Mesenchymal stem cell (in vitro differentiated cells and primary cell): ENCODE measurements around the gene ZNHIT3.

Experiments used
- DNase-seq: peaks from one replicate; pipeline ENCODE4 v3.0.0-alpha.2; 2013
- H2AFZ ChIP-seq: one replicate; pipeline ENCODE4 v1.6.1; 2013; ENCODE audit warnings: low read depth, mild to moderate bottlenecking, control low read depth, inconsistent platforms, low read length, moderate library complexity
- H2AK5ac ChIP-seq: 2 replicates; pipeline ENCODE4 v1.6.1; 2013; ENCODE audit warnings: low read length, moderate library complexity, mild to moderate bottlenecking, inconsistent platforms; ENCODE audit not compliant: severe bottlenecking
- H2BK120ac ChIP-seq: one replicate; pipeline ENCODE4 v1.6.1; 2013; ENCODE audit warnings: low read depth, mild to moderate bottlenecking, inconsistent platforms, low read length, moderate library complexity
- H2BK12ac ChIP-seq, 2 experiments: one replicate each; pipeline ENCODE4 v1.6.1; 2013; ENCODE audit warnings: inconsistent platforms in 2 of 2, low read length in 2 of 2, mild to moderate bottlenecking in 2 of 2, moderate library complexity in 2 of 2, control low read depth in 1 of 2
- H2BK15ac ChIP-seq: one replicate; pipeline ENCODE4 v1.6.1; 2013; ENCODE audit warnings: mild to moderate bottlenecking, low read depth, inconsistent platforms; ENCODE audit not compliant: poor library complexity, severe bottlenecking
- H2BK5ac ChIP-seq: 2 replicates; pipeline ENCODE4 v1.6.1; 2013; ENCODE audit warnings: low read depth, mild to moderate bottlenecking, low read length, control low read depth, inconsistent platforms; ENCODE audit not compliant: poor library complexity, severe bottlenecking
- H3K14ac ChIP-seq, 2 experiments: one replicate each; pipeline ENCODE4 v1.6.1; 2013; ENCODE audit warnings: inconsistent platforms in 2 of 2, low read length in 2 of 2, control low read depth in 1 of 2, mild to moderate bottlenecking in 1 of 2, moderate library complexity in 1 of 2
- H3K18ac ChIP-seq, 2 experiments: one replicate each; pipeline ENCODE4 v1.6.1; 2013; ENCODE audit warnings: inconsistent platforms in 2 of 2, low read length in 2 of 2, control low read depth in 1 of 2, low read depth in 1 of 2, mild to moderate bottlenecking in 1 of 2
- H3K23ac ChIP-seq, 2 experiments: one replicate each; pipeline ENCODE4 v1.6.1; 2013; ENCODE audit warnings: inconsistent platforms in 2 of 2, low read length in 2 of 2, mild to moderate bottlenecking in 2 of 2, moderate library complexity in 2 of 2, control low read depth in 1 of 2
- H3K27ac ChIP-seq: 2 replicates; pipeline ENCODE4 v1.5.1; 2013; ENCODE audit warnings: mild to moderate bottlenecking, moderate library complexity, low read length, control low read depth, inconsistent platforms; ENCODE audit not compliant: poor library complexity, severe bottlenecking
- H3K27me3 ChIP-seq, 2 experiments: 2 replicates each; pipeline versions ENCODE4 v1.6.1 to v1.7.0; 2013; ENCODE audit warnings: low read length in 2 of 2, mild to moderate bottlenecking in 2 of 2, moderate library complexity in 2 of 2, control low read depth in 1 of 2, inconsistent platforms in 1 of 2; ENCODE audit not compliant: control insufficient read depth in 1 of 2, insufficient read depth in 1 of 2
- H3K36me3 ChIP-seq, 2 experiments: 2 replicates each; pipeline versions ENCODE4 v1.6.1 to v1.7.0; 2013; ENCODE audit warnings: low read length in 2 of 2, control low read depth in 1 of 2, inconsistent platforms in 1 of 2, low read depth in 1 of 2, mild to moderate bottlenecking in 1 of 2; ENCODE audit not compliant: insufficient read depth in 2 of 2, control insufficient read depth in 1 of 2
- H3K4ac ChIP-seq, 2 experiments: one replicate each; pipeline ENCODE4 v1.6.1; 2013; ENCODE audit warnings: inconsistent platforms in 2 of 2, low read length in 2 of 2, mild to moderate bottlenecking in 2 of 2, moderate library complexity in 2 of 2, control low read depth in 1 of 2, low read depth in 1 of 2
- H3K4me1 ChIP-seq: 2 replicates; pipeline ENCODE4 v1.6.1; 2013; ENCODE audit warnings: low read depth, low read length, control low read depth; ENCODE audit not compliant: control insufficient read depth, insufficient read depth
- H3K4me2 ChIP-seq: 2 replicates; pipeline ENCODE4 v1.6.1; 2013; ENCODE audit warnings: low read length, mild to moderate bottlenecking, inconsistent platforms; ENCODE audit not compliant: poor library complexity, severe bottlenecking
- H3K4me3 ChIP-seq, 2 experiments: 2 replicates each; pipeline versions ENCODE4 v1.5.1 to v1.7.0; 2013; ENCODE audit warnings: low read length in 2 of 2, mild to moderate bottlenecking in 2 of 2, control low read depth in 1 of 2, low read depth in 1 of 2; ENCODE audit not compliant: insufficient read depth in 1 of 2
- H3K79me1 ChIP-seq: replicated peaks from 2 replicates; pipeline ENCODE4 v1.6.1; 2013; ENCODE audit warnings: mild to moderate bottlenecking, control low read depth, low read length, inconsistent platforms; ENCODE audit not compliant: poor library complexity, severe bottlenecking
- H3K9ac ChIP-seq: 2 replicates; pipeline ENCODE4 v1.7.0; 2013; ENCODE audit warnings: mild to moderate bottlenecking, low read length, moderate library complexity
- H3K9me3 ChIP-seq: 2 replicates; pipeline ENCODE4 v1.7.0; 2013; ENCODE audit warnings: mild to moderate bottlenecking, low read length; ENCODE audit not compliant: control insufficient read depth
- H4K8ac ChIP-seq: one replicate; pipeline ENCODE4 v1.6.1; 2013; ENCODE audit warnings: inconsistent platforms, mild to moderate bottlenecking, low read length, moderate library complexity
- H4K91ac ChIP-seq: one replicate; pipeline ENCODE4 v1.6.1; 2013; ENCODE audit warnings: mild to moderate bottlenecking, low read length, inconsistent platforms
- WGBS: methylation state at CpG from one replicate; pipeline ENCODE4 v1.1.7; 2013; ENCODE audit warnings: mixed read lengths; 5-methylcytosine and 5-hydroxymethylcytosine counted together

ZNHIT3 gene

DNA sequence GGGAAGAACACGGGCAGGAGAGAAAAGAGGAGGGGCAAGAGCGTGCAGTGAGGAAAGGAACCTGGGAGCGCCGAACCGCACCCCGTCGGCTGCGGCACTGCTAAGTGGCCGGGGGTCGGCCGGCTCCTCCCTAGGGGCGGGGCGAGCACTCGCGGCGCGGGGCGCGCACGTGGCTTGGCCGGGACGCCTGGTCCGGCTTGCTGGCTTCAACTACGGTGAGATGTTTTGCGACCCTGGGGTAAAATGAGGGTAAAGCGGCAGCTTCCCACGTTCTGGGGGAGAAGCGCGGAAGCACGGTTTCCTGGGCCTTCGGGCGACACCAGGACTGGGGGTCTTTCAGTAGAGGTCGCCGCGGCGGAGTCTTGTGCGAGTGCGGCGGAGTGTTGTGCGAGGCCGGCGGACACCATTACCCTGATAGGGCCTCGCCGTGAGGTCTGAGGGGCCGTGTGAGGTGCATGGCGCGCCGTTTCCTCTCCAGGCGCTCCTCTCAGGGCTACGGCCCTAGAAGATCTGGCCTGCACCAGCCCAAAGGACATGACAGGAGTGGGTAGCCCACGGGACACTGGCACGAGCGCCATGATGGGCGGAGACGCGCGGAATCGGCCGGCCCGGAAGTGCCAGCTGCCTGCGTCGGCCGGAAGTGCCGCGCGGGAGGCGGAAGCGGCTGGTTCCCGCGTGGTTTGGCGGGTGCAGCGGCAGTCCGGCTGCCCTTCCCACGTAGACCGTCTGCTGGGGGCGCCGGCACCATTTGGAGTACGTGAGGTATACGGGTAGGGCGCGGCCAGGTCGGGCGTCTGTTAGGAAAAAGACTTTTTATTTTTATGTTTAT, 48.6 kb downstream of the ZNHIT3 start, which contains the start of the genes MYO19 and PIGW:
Gene MYO19 (minus strand): TSS at position 29 of the 829 bp plus-strand sequence. CDS start 2,330 bp downstream, outside the sequence.
Gene PIGW (plus strand): TSS at position 148 of the 829 bp plus-strand sequence. CDS start 2,115 bp downstream, outside the sequence.
- Histone ChIP-seq H3K23ac (peak within 1 kb of the TSS in 1 of 2 experiments; percentile 60), H3K4me1 (peaks cover 6% of the 10 kb centered on the region), H3K27ac (peak within 1 kb of the TSS; percentile 86), H3K36me3 (peaks cover 11 to 56% of the 10 kb centered on the region in 2 experiments), H3K9ac (peak within 1 kb of the TSS; percentile 99), H3K27me3 (no peaks in the 10 kb centered on the region), H3K18ac (peak within 1 kb of the TSS; percentile 90 to 96), H2BK5ac (no peak within 1 kb of the TSS), H3K4me2 (peak within 1 kb of the TSS; percentile 97), H2BK12ac (no peak within 1 kb of the TSS), H4K8ac (peak within 1 kb of the TSS; percentile 93), H3K9me3 (no peaks in the 10 kb centered on the region), H3K14ac (peak within 1 kb of the TSS in 1 of 2 experiments; percentile 68), H4K91ac (peak within 1 kb of the TSS; percentile 92), H2BK15ac (no peak within 1 kb of the TSS), H2BK120ac (peak within 1 kb of the TSS; percentile 2), H2AFZ (peak within 1 kb of the TSS; percentile 66), H3K4me3 (peak within 1 kb of the TSS; percentile 76 to 96), H3K79me1 (peaks cover 34% of the 10 kb centered on the region), H2AK5ac (peak within 1 kb of the TSS; percentile 61), H3K4ac (peak within 1 kb of the TSS; percentile 82 to 86)
- DNase-seq = peak; percentile 90
- under 1% methylated on average over 76 of the region's 83 CpGs for WGBS

DNA sequence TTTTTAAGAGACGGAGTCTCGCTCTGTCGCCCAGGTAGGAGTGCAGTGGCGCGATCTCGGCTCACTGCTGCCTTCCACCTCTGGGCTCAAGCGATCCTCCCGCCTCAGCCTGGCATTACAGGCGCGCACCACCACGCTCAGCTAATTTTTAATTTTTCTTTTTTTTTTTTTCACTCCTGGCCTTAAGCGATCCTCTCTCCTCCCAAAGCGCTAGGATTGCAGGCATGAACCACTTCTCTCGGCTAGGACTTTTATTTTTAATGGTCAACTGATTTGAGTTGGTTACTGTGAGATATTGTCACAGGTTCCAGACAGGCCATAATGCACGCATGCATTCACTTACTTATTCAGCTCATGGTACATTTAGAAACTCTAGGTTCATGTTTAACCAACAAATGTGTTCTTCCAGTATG, 49.2 kb downstream of the ZNHIT3 start:
- H3K23ac ChIP-seq = no peak overlapping the region
- H3K9ac ChIP-seq = peak overlapping the region; percentile 99
- H3K4me1 ChIP-seq = peaks cover 6% of the 10 kb centered on the region
- H4K8ac ChIP-seq = no peak overlapping the region
- H3K4me2 ChIP-seq = peak overlapping the region; percentile 97
- H3K4me3 ChIP-seq = peak overlapping the region; percentile 76 to 96
- peaks cover 35% of the 10 kb centered on the region for H3K79me1 ChIP-seq
- H3K9me3 ChIP-seq = no peaks in the 10 kb centered on the region
- WGBS = 3% methylated on average over 8 of the region's 15 CpGs
- H3K4ac ChIP-seq = peak overlapping the region in 1 of 2 experiments; percentile 63
- H3K27me3 ChIP-seq = no peaks in the 10 kb centered on the region
- no peak overlapping the region for H2AFZ ChIP-seq
- no peak overlapping the region for H3K18ac ChIP-seq
- H2BK12ac ChIP-seq = no peak overlapping the region
- peaks cover 11 to 57% of the 10 kb centered on the region in 2 experiments for H3K36me3 ChIP-seq
- H3K27ac ChIP-seq = peak overlapping the region; percentile 77
- H2BK5ac ChIP-seq = no peak overlapping the region
- no peak overlapping the region for H2BK120ac ChIP-seq
- no peak for DNase-seq
- H3K14ac ChIP-seq = no peak overlapping the region
- no peak overlapping the region for H4K91ac ChIP-seq
- H2BK15ac ChIP-seq = no peak overlapping the region
- H2AK5ac ChIP-seq = peak overlapping the region; percentile 61

DNA sequence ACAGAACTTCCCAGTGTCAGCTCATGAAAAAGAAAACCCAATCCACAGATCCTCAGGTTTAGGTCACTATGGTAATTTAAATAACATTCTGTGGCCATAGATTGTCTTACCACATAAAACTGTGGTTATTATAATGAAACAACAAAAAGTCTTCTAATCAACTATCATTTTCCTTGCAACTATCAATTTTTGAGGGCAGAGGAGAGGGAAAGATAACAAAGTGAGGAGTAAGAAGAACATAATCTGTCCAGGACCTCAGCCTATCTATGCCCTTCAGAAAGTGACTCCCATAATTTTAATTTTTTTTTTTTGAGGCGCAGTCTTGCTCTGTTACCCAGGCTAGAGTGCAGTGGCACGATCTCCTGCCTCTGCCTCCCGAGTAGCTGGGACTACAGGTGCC, 54.2 kb downstream of the ZNHIT3 start:
- Histone ChIP-seq H3K79me1 (peaks cover 16% of the 10 kb centered on the region), H2BK5ac (no peak overlapping the region), H3K18ac (no peak overlapping the region), H3K9ac (no peak overlapping the region), H3K27ac (no peak overlapping the region), H4K8ac (no peak overlapping the region), H3K4me1 (no peaks in the 10 kb centered on the region), H3K4ac (no peak overlapping the region), H3K4me2 (no peak overlapping the region), H2AFZ (no peak overlapping the region), H3K9me3 (no peaks in the 10 kb centered on the region), H3K4me3 (no peak overlapping the region), H3K27me3 (no peaks in the 10 kb centered on the region), H2AK5ac (no peak overlapping the region), H2BK12ac (no peak overlapping the region), H3K23ac (no peak overlapping the region), H4K91ac (no peak overlapping the region), H2BK15ac (no peak overlapping the region), H3K36me3 (peaks cover 0 to 38% of the 10 kb centered on the region in 2 experiments), H2BK120ac (no peak overlapping the region), H3K14ac (no peak overlapping the region)
- DNase-seq = no peak
- 100% methylated on average over 3 of the region's 3 CpGs for WGBS

DNA sequence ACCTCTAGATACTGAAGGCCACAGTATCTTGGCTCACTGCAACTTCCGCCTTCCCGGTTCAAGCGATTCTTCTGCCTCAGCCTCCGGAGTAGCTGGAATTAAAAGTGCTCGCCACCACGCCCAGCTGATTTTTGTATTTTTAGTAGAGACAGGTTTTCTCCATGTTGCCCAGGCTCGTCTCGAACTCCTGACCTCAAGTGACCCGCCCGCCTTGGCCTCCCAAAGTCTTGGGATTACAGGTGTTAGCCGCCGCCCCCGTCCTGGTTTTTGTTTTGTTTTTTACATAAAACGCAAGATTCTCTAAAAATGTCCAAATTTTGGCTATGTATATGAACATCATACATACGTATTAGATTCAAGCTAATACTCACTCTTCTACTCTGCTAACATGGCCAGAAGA, 56.3 kb downstream of the ZNHIT3 start:
- Histone ChIP-seq H3K4me2 (no peak overlapping the region), H3K27ac (no peak overlapping the region), H3K27me3 (no peaks in the 10 kb centered on the region), H3K9me3 (no peaks in the 10 kb centered on the region), H2BK12ac (no peak overlapping the region), H2BK120ac (no peak overlapping the region), H2BK15ac (no peak overlapping the region), H3K18ac (no peak overlapping the region), H3K79me1 (peaks cover 7% of the 10 kb centered on the region), H4K8ac (no peak overlapping the region), H2AFZ (no peak overlapping the region), H3K4me3 (no peak overlapping the region), H3K9ac (no peak overlapping the region), H4K91ac (no peak overlapping the region), H3K36me3 (peaks cover 0 to 33% of the 10 kb centered on the region in 2 experiments), H3K14ac (no peak overlapping the region), H3K4me1 (no peaks in the 10 kb centered on the region), H3K4ac (no peak overlapping the region), H2AK5ac (no peak overlapping the region), H2BK5ac (no peak overlapping the region), H3K23ac (no peak overlapping the region)
- no peak for DNase-seq
- WGBS = 97% methylated on average over 15 of the region's 15 CpGs
